H1 (cell line): Measurements from ENCODE around the gene ADRM1. TPM values are rescaled to one million over a fixed set of nuclear protein-coding genes. Genes with fewer than 3 reads are reported as not detected.

Experiments
- CTCF ChIA-PET: fragments of 300-600 bp; sonication (Branson Sonifier 250); formaldehyde crosslinking; loops from one replicate; lab custom pipeline; 2021; ENCODE audit not compliant: partially characterized antibody; lab: Charles Lee
- POLR2A ChIA-PET: fragments of 300-600 bp; sonication (Branson Sonifier 250); formaldehyde crosslinking; loops from one replicate; lab custom pipeline; 2021; ENCODE audit warnings: inconsistent platforms; ENCODE audit not compliant: partially characterized antibody; lab: Charles Lee
- DNase-seq, 2 experiments: peaks; one replicate each; pipeline versions ENCODE4 v3.0.0 to v3.0.0-alpha.2; 2010 to 2022; ENCODE audit warnings: low spot score in 2 of 2, low read depth in 1 of 2, mixed read lengths in 1 of 2
- FAIRE-seq: peaks from 2 replicates; lab custom pipeline; 2011; peaks lifted over from hg19 to GRCh38; lab: Jason Lieb, UNC
- H2AFZ ChIP-seq: 2 replicates; pipeline ENCODE4 v1.8.1; 2012; ENCODE audit warnings: low read length, inconsistent platforms
- H2AK5ac ChIP-seq: 2 replicates; pipeline ENCODE4 v1.6.1; 2013; ENCODE audit warnings: low read depth, low read length
- H2BK120ac ChIP-seq: replicated peaks from 2 replicates; pipeline ENCODE3; 2013; ENCODE audit warnings: low read depth, low read length, inconsistent platforms
- H2BK12ac ChIP-seq: 2 replicates; pipeline ENCODE4 v1.6.1; 2013; ENCODE audit warnings: low read depth, low read length
- H2BK15ac ChIP-seq: 2 replicates; pipeline ENCODE4 v1.6.1; 2013; ENCODE audit warnings: low read length
- H2BK20ac ChIP-seq: 2 replicates; pipeline ENCODE4 v1.6.1; 2013; ENCODE audit warnings: low read length
- H2BK5ac ChIP-seq: 2 replicates; pipeline ENCODE4 v1.6.1; 2013; ENCODE audit warnings: low read depth, low read length
- H3K14ac ChIP-seq: 2 replicates; pipeline ENCODE4 v1.6.1; 2013; ENCODE audit warnings: inconsistent platforms; ENCODE audit not compliant: insufficient read length
- H3K18ac ChIP-seq: 2 replicates; pipeline ENCODE4 v1.6.1; 2013; ENCODE audit warnings: low read length; ENCODE audit errors: extremely low read depth
- H3K23ac ChIP-seq: 2 replicates; pipeline ENCODE4 v1.6.1; 2013; ENCODE audit warnings: inconsistent platforms; ENCODE audit not compliant: insufficient read length
- H3K23me2 ChIP-seq: 2 replicates; pipeline ENCODE4 v1.6.1; 2013; ENCODE audit warnings: low read depth, low read length
- H3K27ac ChIP-seq: 2 replicates; pipeline ENCODE4 v1.6.1; 2011; ENCODE audit warnings: low read depth, low read length, inconsistent platforms
- H3K27me3 ChIP-seq, 4 experiments: replicated peaks in 1 of 4; 1 replicate in 1 of 4; 2 replicates in 3 of 4; pipeline versions ENCODE4 v1.6.1 to v1.8.1; 2011 to 2013; ENCODE audit warnings: low read length in 3 of 4, mild to moderate bottlenecking in 3 of 4, inconsistent platforms in 2 of 4, mixed read lengths in 2 of 4, moderate library complexity in 1 of 4; ENCODE audit not compliant: control insufficient read depth in 3 of 4, insufficient read depth in 3 of 4; ENCODE audit errors: extremely low read depth in 1 of 4
- H3K36me3 ChIP-seq, 4 experiments: 2 replicates each; pipeline versions ENCODE4 v1.6.1 to v1.8.1; 2011 to 2013; ENCODE audit warnings: mild to moderate bottlenecking in 4 of 4, low read length in 3 of 4, moderate library complexity in 2 of 4, control low read depth in 1 of 4, inconsistent platforms in 1 of 4; ENCODE audit not compliant: insufficient read depth in 4 of 4, control insufficient read depth in 2 of 4
- H3K4ac ChIP-seq: replicated peaks from 2 replicates; pipeline ENCODE3; 2013; ENCODE audit warnings: low read length, low read depth, mixed read lengths, inconsistent platforms; ENCODE audit not compliant: insufficient read length
- H3K4me1 ChIP-seq, 4 experiments: replicated peaks in 1 of 4; 1 replicate in 1 of 4; 2 replicates in 3 of 4; pipeline versions ENCODE4 v1.6.1 to v1.8.1; 2011 to 2013; ENCODE audit warnings: low read length in 3 of 4, inconsistent platforms in 2 of 4, mixed read lengths in 1 of 4; ENCODE audit not compliant: insufficient read depth in 4 of 4, control insufficient read depth in 3 of 4
- H3K4me2 ChIP-seq, 2 experiments: 2 replicates each; pipeline versions ENCODE4 v1.6.1 to v1.8.1; 2011 to 2013; ENCODE audit warnings: low read depth in 2 of 2, low read length in 2 of 2, control low read depth in 1 of 2, inconsistent platforms in 1 of 2, mild to moderate bottlenecking in 1 of 2; ENCODE audit not compliant: insufficient read depth in 1 of 2
- H3K4me3 ChIP-seq, 4 experiments: fragments of 200-600, 300-600 bp in 1 of 4; sonication (generic), shearing (Covaris generic), sonication (Bioruptor Twin) in 1 of 4; 2 replicates each; pipeline versions ENCODE4 v1.5.1 to v1.8.1; 2011 to 2016; ENCODE audit warnings: low read length in 4 of 4, low read depth in 3 of 4, control low read depth in 2 of 4, inconsistent platforms in 2 of 4, mild to moderate bottlenecking in 2 of 4, mixed read lengths in 1 of 4, moderate library complexity in 1 of 4; ENCODE audit not compliant: insufficient read depth in 2 of 4; ENCODE audit errors: extremely low read depth in 1 of 4
- H3K56ac ChIP-seq: replicated peaks from 2 replicates; pipeline ENCODE3; 2013; ENCODE audit warnings: low read depth, mild to moderate bottlenecking, mixed read lengths, low read length, inconsistent platforms; ENCODE audit not compliant: insufficient read length
- H3K79me1 ChIP-seq: 2 replicates; pipeline ENCODE4 v1.6.1; 2013; ENCODE audit warnings: low read depth, low read length, control low read depth
- H3K79me2 ChIP-seq, 2 experiments: 2 replicates each; pipeline versions ENCODE4 v1.6.1 to v1.8.1; 2012 to 2013; ENCODE audit warnings: low read length in 2 of 2, mild to moderate bottlenecking in 2 of 2, inconsistent platforms in 1 of 2; ENCODE audit not compliant: insufficient read depth in 2 of 2, control insufficient read depth in 1 of 2
- H3K9ac ChIP-seq, 4 experiments: replicated peaks in 1 of 4; 1 replicate in 1 of 4; 2 replicates in 3 of 4; pipeline versions ENCODE4 v1.6.1 to v1.8.1; 2011 to 2013; ENCODE audit warnings: low read depth in 3 of 4, low read length in 3 of 4, control low read depth in 2 of 4, mild to moderate bottlenecking in 2 of 4, moderate library complexity in 2 of 4, inconsistent platforms in 1 of 4; ENCODE audit errors: extremely low read depth in 1 of 4
- H3K9me3 ChIP-seq, 2 experiments: 2 replicates each; pipeline versions ENCODE4 v1.6.1 to v1.8.1; 2012 to 2013; ENCODE audit warnings: mild to moderate bottlenecking in 2 of 2, moderate library complexity in 2 of 2, control low read depth in 1 of 2, inconsistent platforms in 1 of 2, low read depth in 1 of 2, low read length in 1 of 2, mixed read lengths in 1 of 2; ENCODE audit not compliant: insufficient read depth in 2 of 2
- H4K20me1 ChIP-seq, 2 experiments: replicated peaks in 1 of 2; 2 replicates each; pipeline versions ENCODE3 to v1.8.1; 2011 to 2013; ENCODE audit warnings: inconsistent platforms in 2 of 2, low read length in 2 of 2, mild to moderate bottlenecking in 1 of 2; ENCODE audit not compliant: insufficient read depth in 2 of 2, control insufficient read depth in 1 of 2
- H4K5ac ChIP-seq: 2 replicates; pipeline ENCODE4 v1.6.1; 2013; ENCODE audit warnings: low read length, low read depth, mixed read lengths, inconsistent platforms; ENCODE audit not compliant: insufficient read length
- H4K8ac ChIP-seq: 2 replicates; pipeline ENCODE4 v1.8.0; 2013; ENCODE audit warnings: mild to moderate bottlenecking, moderate library complexity, low read length, inconsistent platforms; ENCODE audit not compliant: insufficient read depth; ENCODE audit errors: extremely low read depth
- H4K91ac ChIP-seq: replicated peaks from 2 replicates; pipeline ENCODE3; 2013; ENCODE audit warnings: low read length, mixed read lengths, inconsistent platforms; ENCODE audit not compliant: insufficient read length
- EZH2 ChIP-seq: fragments of 200-600 bp; sonication (generic); IDR thresholded peaks from 2 replicates; pipeline ENCODE4 v1.7.1; 2012; ENCODE audit warnings: low read depth, mild to moderate bottlenecking, moderate library complexity, low read length, inconsistent platforms; ENCODE audit not compliant: severe bottlenecking
- KDM4A ChIP-seq: IDR thresholded peaks from one replicate; pipeline ENCODE4 v1.7.1; 2012; ENCODE audit warnings: low read depth, mild to moderate bottlenecking, moderate library complexity, low read length, inconsistent platforms; ENCODE audit not compliant: severe bottlenecking
- WGBS, 2 experiments: shearing (Covaris generic) in 1 of 2; methylation state at CpG; one replicate each; pipeline versions ENCODE4 v1.1.6 to v1.1.7; 2013 to 2015; ENCODE audit warnings: low lambda C conversion rate in 2 of 2, mixed read lengths in 2 of 2, inconsistent platforms in 1 of 2, low coverage in 1 of 2, missing lambda C conversion rate in 1 of 2; ENCODE audit not compliant: insufficient replicate concordance in 2 of 2, insufficient coverage in 1 of 2, insufficient read length in 1 of 2; ENCODE audit errors: extremely low coverage in 1 of 2, missing lambda C conversion rate in 1 of 2; 5-methylcytosine and 5-hydroxymethylcytosine counted together
- polyA plus RNA-seq, 7 experiments: library from polyadenylated mRNA; depleted of rRNA in 3 of 7; stranded (reverse) in 5 of 7; unstranded in 2 of 7; fragments of >200 nt in 5 of 7; fragments of 200-250 nt in 2 of 7; gene quantifications; 1 replicate in 5 of 7; 2 replicates in 1 of 7; 4 replicates in 1 of 7; pipeline versions ENCODE4 v1.2.1 to v1.2.3, GENCODE V29; 2011 to 2013; ENCODE audit warnings: missing spikeins in 2 of 7, mixed read lengths in 2 of 7
- total RNA-seq: library from RNA; stranded (reverse); fragmentation: NEBNext Ultra II Directional; extraction: Animal tissue kit (Norgen Biotek cat#: 25700); gene quantifications from 2 replicates; pipeline ENCODE4 v1.2.1, GENCODE V29; 2021
- TF ChIP-seq, protein P1 (sequence below): IDR thresholded peaks from 2 replicates; pipeline ENCODE4 v1.6.1; 2012; ENCODE audit warnings: low read length, inconsistent platforms

Gene ADRM1
- total and polyA plus RNA-seq, 2 of the 8 experiments (the other 6 are each of a cell fraction or from before 2014, with no cell fraction given) = 126 to 214 TPM

DNA sequence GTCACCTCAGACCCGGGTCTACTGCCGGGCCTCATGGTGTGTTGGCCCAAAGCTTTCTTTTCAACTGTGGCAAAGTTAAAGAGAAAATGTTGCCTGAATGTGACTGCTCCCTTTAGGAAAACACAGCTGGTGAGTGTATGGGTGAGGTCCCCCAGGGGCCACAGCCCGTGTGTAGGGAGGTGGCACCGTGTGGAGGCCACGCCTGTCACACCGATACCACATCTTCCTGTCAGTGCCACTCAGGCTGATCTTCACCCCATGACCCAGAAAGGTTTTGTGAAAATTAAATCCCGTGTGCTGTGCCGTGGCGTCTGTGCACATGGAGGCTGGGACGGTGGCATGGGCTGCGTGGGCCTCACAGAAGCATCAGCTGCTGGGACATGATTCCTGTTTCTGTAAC, 10.7 kb upstream of the ADRM1 start:
- Histone ChIP-seq H3K79me1 (no peaks in the 10 kb centered on the region; the same call in 1 of the 2 replicates), H3K14ac (no peak overlapping the region), H2BK5ac (no peak overlapping the region), H4K20me1 (peaks cover 2 to 5% of the 10 kb centered on the region in 2 experiments), H4K91ac (no peak overlapping the region), H2BK20ac (no peak overlapping the region), H3K79me2 (no peaks in the 10 kb centered on the region), H2BK120ac (no peak overlapping the region), H4K8ac (no peak overlapping the region), H3K18ac (no peak overlapping the region), H3K27ac (no peak overlapping the region), H3K23ac (no peak overlapping the region), H3K23me2 (no peaks in the 10 kb centered on the region), H3K4me3 (no peak overlapping the region), H3K56ac (no peak overlapping the region), H4K5ac (no peak overlapping the region), H2AK5ac (no peak overlapping the region), H3K9ac (no peak overlapping the region), H3K27me3 (no peaks in the 10 kb centered on the region), H2BK15ac (no peak overlapping the region), H3K4me2 (no peak overlapping the region), H2AFZ (no peak overlapping the region), H3K36me3 (peaks cover 4 to 41% (median 8%) of the 10 kb centered on the region in 4 experiments; a peak in 5 of 8 replicates), H2BK12ac (no peak overlapping the region), H3K4ac (no peak overlapping the region), H3K9me3 (no peaks in the 10 kb centered on the region), H3K4me1 (no peaks in the 10 kb centered on the region)
- FAIRE-seq = no peak
- ChIA-PET CTCF (interaction anchor here (0.7 to 2.6 kb wide), 2 partner anchors 9 to 19 kb away, joined by 3 to 9 read pairs; no protein-coding TSS in a partner anchor), POLR2A (no interaction called here)
- 99% methylated on average over 11 of the region's 11 CpGs; no CpG with 5 or more reads in 1 of the 2 experiments for WGBS, 2 experiments
- TF ChIP-seq KDM4A (no peak), EZH2 (no peak)
- TF ChIP-seq, protein P1, sequence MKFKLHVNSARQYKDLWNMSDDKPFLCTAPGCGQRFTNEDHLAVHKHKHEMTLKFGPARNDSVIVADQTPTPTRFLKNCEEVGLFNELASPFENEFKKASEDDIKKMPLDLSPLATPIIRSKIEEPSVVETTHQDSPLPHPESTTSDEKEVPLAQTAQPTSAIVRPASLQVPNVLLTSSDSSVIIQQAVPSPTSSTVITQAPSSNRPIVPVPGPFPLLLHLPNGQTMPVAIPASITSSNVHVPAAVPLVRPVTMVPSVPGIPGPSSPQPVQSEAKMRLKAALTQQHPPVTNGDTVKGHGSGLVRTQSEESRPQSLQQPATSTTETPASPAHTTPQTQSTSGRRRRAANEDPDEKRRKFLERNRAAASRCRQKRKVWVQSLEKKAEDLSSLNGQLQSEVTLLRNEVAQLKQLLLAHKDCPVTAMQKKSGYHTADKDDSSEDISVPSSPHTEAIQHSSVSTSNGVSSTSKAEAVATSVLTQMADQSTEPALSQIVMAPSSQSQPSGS = no peak
- no peak for DNase-seq
